Muscle layer of duodenum (tissue), 2 donors: Measurements from ENCODE around the gene ZNF853.
A peak's percentile ranks its signal among the peaks of the same experiment; 100 is the strongest.
"Not testable (repeated sequence)": the region's sequence is repeated elsewhere in the genome, so short reads cannot be mapped to it uniquely, and the experiment has no call there.

Experiments
- H3K27ac ChIP-seq: one replicate; pipeline ENCODE4 v1.7.0; 2013; ENCODE audit warnings: mild to moderate bottlenecking, low read length
- H3K27me3 ChIP-seq: one replicate; pipeline ENCODE4 v1.7.0; 2013; ENCODE audit warnings: low read depth, mild to moderate bottlenecking, control low read depth, low read length
- H3K36me3 ChIP-seq, 2 donors: one replicate each; pipeline ENCODE4 v1.7.0; 2013; ENCODE audit warnings: low read length in 2 of 2, control low read depth in 1 of 2, mild to moderate bottlenecking in 1 of 2; ENCODE audit not compliant: insufficient read depth in 2 of 2, control insufficient read depth in 1 of 2
- H3K4me1 ChIP-seq, 2 donors: one replicate each; pipeline ENCODE4 v1.7.0; 2013; ENCODE audit warnings: low read length in 2 of 2, mild to moderate bottlenecking in 2 of 2, control low read depth in 1 of 2, moderate library complexity in 1 of 2; ENCODE audit not compliant: insufficient read depth in 2 of 2, control insufficient read depth in 1 of 2
- H3K4me3 ChIP-seq, 2 donors: one replicate each; pipeline ENCODE4 v1.7.0; 2013; ENCODE audit warnings: low read length in 2 of 2, low read depth in 1 of 2, mild to moderate bottlenecking in 1 of 2
- H3K9me3 ChIP-seq, 2 donors: one replicate each; pipeline ENCODE4 v1.7.0; 2013; ENCODE audit warnings: low read length in 2 of 2, control low read depth in 1 of 2, mild to moderate bottlenecking in 1 of 2; ENCODE audit not compliant: control insufficient read depth in 1 of 2
- donor health status: healthy.

Gene ZNF853

DNA sequence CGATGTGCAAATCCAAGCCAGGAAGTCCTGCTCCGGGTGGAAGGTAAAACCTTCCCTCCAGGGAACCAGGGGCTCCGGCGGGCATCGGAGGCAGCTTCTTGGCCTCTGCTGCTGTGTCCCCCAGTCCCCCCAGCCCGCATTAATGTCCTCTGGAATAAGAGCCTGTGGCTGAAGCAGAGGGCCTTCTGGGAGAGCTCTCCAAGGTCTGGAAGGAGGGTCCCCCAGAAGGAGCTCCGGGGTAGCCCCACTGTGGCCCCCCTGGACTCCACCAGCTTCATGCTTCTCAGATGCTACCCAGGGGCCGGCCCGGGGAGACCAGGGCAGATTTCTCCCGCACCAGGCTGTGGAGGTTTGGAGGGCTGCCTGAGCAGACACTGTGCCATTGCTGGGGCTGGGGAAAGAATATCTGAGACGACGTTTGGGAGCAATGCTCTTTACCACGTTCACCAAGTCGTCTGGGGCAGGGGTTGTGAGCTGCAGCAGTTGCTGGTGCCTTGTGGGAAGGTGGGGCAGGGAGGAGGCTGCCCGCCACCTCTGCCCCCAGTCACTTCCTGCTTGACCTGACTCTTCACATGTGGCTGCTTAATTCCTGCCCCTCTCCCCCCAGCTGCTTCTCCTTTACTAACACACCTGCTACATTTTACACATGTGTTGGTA, 8.3 kb downstream of the ZNF853 start:
- H3K27me3 ChIP-seq: no peaks in the 10 kb centered on the region
- H3K36me3 ChIP-seq: peaks cover 8 to 35% of the 10 kb centered on the region in 2 donors
- H3K9me3 ChIP-seq: no peaks in the 10 kb centered on the region
- no peak overlapping the region for H3K27ac ChIP-seq
- no peak overlapping the region for H3K4me3 ChIP-seq
- no peaks in the 10 kb centered on the region for H3K4me1 ChIP-seq

DNA sequence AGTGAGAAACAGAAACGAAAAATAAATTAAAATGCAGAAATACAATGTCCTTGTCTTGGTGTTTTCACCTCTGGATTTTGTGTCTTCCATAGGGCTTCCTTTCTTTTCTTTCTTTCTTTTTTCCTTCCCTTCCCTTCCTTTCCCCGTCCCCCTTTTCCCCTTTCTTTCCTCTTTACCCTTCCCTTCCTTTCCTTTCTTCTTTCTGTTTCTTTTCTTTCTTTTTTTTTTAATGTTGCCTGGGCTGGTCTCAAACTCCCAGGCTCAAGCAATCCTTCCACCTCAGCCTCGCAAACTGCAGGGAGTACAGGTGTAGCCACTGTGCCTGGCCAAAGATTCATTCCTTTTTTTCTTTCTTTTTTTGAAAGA, 8.8 kb downstream of the ZNF853 start:
- peaks cover 8 to 35% of the 10 kb centered on the region in 2 donors for H3K36me3 ChIP-seq
- H3K4me1 ChIP-seq: no peaks in the 10 kb centered on the region
- H3K27ac ChIP-seq: no peak overlapping the region

DNA sequence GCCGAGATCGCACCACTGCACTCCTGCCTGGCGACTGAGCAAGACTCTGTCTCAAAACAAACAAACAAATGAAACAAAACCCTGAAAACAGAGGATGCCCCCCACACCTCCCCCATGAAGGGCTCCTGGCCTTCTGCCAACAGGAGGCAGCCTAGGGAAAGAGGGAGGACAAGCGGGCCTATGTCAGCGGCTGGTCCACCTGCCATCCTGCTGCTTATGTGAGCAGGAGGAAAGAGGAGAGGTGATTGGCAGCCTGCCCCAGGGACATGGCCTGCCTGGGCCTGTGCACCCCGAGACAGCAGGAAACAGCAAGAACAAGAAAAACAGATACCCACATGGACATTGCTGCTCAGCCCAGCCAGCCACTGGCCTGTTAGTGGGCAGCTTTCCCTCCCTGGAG, 12.6 kb downstream of the ZNF853 start:
- Histone ChIP-seq H3K4me3 (no peak overlapping the region), H3K27ac (no peak overlapping the region), H3K9me3 (no peaks in the 10 kb centered on the region), H3K4me1 (no peaks in the 10 kb centered on the region), H3K36me3 (peaks cover 0 to 13% of the 10 kb centered on the region in 2 donors), H3K27me3 (no peaks in the 10 kb centered on the region)

More for the DNA sequence above, 8.8 kb downstream of the ZNF853 start:
- Histone ChIP-seq H3K9me3 (no peaks in the 10 kb centered on the region), H3K4me3 (no peak overlapping the region), H3K27me3 (no peaks in the 10 kb centered on the region)

DNA sequence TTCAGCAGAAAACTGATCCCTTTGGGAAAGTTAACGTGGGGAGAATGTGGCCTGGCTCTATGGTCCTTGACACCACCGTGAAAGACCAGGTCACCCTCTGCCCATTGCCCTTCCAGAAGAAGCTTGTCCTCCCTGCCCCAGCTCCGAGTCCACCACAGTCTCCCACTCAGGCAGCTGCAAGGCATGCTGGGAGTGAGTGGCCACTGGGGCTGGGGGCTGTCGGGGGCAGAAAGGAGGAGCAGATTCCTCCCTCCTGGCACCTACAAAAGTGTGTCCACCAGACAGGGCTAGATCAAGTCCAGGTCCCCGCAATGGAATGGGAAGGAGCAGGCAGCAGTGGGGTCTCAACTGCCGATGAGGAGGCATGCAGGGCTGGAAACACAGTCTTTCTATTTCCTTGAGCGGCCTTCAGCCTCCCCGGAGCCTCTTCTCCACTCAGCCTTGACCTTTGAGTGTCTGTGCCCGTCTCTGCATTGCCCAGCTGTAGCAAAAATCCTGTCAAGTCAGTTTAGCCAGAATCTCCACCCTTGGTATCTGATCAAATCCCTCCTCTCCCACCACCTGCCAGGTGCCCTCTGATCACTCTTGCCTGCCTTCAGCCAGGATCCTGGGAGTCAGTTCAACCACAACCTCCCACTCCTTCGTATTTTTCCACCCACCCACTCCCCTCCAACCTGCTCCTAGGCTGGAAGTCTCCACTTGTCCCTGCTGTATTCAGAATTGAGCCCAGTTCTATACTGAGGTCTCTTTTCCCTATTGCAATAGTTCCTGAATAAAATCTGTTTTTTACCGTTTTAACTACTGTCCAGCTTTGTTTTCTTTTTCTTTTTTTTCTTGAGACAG, 14.8 kb downstream of the ZNF853 start:
- Histone ChIP-seq H3K4me3 (no peak overlapping the region), H3K27ac (no peak overlapping the region), H3K4me1 (no peaks in the 10 kb centered on the region), H3K9me3 (no peaks in the 10 kb centered on the region), H3K27me3 (no peaks in the 10 kb centered on the region), H3K36me3 (no peaks in the 10 kb centered on the region)

DNA sequence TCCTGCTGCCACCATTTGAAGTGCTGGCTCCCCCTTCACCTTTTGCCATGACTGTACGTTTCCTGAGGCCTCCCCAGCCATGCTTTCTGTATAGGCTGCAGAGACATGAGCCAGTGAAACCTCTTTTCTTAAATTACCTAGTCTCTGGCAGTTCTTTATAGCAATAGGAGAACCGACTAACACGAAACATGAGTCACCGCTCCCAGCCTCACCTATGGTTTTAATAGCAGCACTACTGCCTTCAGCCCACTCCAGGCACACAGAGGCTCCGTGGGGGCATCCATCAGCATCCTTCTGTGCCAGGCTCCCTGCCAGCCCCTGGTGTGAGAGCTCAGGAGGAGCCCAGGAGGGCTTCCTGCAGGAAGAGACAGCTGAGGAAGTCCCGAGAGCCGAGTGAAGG, 16.2 kb downstream of the ZNF853 start:
- Histone ChIP-seq H3K4me3 (no peak overlapping the region), H3K9me3 (no peaks in the 10 kb centered on the region), H3K27ac (no peak overlapping the region), H3K4me1 (peaks cover 0 to 7% of the 10 kb centered on the region in 2 donors), H3K36me3 (no peaks in the 10 kb centered on the region), H3K27me3 (no peaks in the 10 kb centered on the region)

DNA sequence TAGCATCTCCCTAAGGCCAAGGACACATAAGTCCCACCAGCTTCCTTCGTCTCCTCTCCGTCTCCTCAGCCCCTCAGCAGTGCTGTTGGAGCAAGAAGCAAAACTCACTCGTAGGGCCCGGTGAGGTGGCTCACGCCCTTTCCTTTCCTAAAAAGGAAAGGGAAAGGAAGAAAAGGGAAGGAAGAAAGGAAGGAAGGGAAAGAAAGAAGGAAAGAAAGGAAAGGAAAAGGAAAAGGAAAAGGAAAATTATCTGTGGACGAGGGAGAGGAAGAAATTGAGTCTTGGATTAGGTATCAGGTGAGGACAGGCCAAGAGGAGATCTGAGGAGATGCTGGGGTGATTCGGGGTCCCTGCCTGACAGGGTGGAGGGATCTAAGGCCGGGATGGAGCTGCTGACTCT, 18.6 kb downstream of the ZNF853 start:
- H3K9me3 ChIP-seq: no peaks in the 10 kb centered on the region
- H3K27me3 ChIP-seq: no peaks in the 10 kb centered on the region
- no peaks in the 10 kb centered on the region for H3K36me3 ChIP-seq
- peaks cover 5 to 20% of the 10 kb centered on the region in 2 donors for H3K4me1 ChIP-seq
- no peak overlapping the region for H3K4me3 ChIP-seq
- no peak overlapping the region for H3K27ac ChIP-seq

DNA sequence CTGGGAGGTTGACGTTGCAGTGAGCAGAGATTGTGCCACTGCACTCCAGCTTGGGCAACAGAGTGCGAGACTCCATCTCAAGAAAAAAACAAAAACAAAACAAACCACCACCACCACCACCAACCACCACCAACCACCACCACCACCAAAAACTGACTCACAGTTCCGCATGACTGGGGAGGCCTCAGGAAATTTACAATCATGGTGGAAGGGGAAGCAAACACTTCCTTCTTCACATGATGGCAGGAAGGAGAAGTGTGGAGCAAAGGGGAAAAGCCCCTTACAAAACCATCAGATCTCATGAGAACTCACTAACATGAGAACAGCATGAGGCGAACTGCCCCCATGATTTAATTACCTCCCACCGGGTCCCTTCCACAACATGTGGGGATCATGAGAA, 19.6 kb downstream of the ZNF853 start:
- not testable (repeated sequence) for H3K27me3 ChIP-seq, H3K9me3 ChIP-seq, H3K27ac ChIP-seq, H3K4me3 ChIP-seq, H3K36me3 ChIP-seq
- H3K4me1 ChIP-seq: peaks cover 5 to 27% of the 10 kb centered on the region in 2 donors

DNA sequence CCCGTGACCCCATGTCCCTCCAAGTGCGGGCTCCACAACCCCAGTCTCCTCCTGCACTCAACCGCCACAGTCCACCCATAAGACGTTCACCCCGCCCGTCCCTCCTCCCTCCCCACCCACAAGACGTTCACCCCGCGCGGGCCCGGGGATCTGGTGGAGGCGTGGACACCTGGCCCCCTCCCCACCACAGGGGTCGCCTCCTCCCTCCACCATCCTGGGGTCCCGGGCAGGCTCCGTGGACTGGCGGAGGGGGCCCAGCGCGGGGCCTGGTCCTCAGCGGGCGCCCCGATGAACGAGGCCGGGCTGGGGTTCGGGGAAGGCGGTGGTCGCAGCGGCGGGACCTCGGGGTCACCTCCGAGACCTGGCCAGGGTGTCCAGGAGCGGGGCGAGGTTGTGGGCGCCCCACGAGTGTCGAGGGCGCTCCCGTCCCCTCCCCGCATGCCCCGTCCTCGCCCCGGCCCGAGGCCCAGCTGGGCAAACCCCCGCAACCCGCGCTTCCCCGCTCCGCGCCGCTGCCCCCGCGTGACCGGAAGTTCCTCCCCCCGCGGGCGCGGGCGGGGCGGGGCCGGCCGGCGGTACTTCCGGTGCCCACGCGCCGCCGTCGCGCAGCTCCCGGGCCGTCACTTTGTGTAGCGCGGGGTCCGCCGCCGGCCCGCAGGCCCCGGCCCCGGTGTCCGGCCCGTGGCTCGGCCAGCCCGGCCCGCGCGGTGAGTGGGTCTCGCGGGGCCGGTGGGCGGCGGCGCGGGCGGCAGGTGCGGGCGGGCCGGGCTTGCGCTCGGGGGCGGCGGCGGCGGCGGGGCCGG, 21.5 kb downstream of the ZNF853 start, which contains the start of gene ZNF316:
ZNF316 (plus strand) TSS at position 578 of the 803 bp plus-strand sequence. CDS start 5,092 bp downstream, outside the sequence.
- Histone ChIP-seq H3K27me3 (no peaks in the 10 kb centered on the region), H3K4me3 (peak within 1 kb of the TSS; percentile 64 to 86), H3K36me3 (peaks cover 2 to 15% of the 10 kb centered on the region in 2 donors), H3K27ac (no peak within 1 kb of the TSS), H3K4me1 (peaks cover 5 to 27% of the 10 kb centered on the region in 2 donors), H3K9me3 (no peaks in the 10 kb centered on the region)

DNA sequence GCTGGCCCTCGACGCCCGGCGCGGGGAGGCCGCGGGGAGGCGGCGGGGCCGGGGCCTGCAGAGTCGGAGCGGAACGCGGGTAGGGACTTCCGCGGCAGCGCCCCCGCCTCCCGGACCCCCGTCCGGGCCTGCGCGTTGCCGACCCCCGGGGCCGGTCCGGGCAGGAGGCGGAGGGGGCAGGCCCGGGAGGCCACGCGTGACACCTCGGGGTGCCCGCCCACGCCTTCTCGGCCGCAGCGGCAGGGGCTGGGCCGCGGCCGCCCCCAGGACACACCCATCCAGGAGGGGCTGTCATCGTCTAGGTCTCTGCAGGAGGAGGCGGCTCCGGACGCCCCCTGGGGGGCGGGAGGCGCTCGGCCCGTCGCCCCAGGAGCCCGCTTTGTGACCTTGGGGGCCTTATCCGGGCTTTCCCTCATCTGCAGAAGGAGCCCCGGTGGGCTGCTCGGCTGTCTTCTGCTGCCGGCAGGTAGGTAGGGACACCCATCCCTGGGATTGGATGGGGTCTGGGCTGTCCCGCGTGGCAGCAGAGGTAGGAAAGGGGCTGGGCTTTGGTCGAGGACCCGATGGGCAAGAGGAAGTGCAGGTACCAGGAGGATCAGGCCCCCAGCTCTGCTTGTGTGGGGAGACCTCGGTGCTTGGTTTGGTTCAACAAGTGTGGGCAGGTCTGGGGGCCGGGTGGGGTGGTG, 22.3 kb downstream of the ZNF853 start:
- Histone ChIP-seq H3K27ac (no peak overlapping the region), H3K9me3 (no peaks in the 10 kb centered on the region), H3K4me3 (peak overlapping the region; percentile 64 to 86), H3K27me3 (no peaks in the 10 kb centered on the region), H3K36me3 (peaks cover 5 to 23% of the 10 kb centered on the region in 2 donors), H3K4me1 (peaks cover 5 to 27% of the 10 kb centered on the region in 2 donors)

DNA sequence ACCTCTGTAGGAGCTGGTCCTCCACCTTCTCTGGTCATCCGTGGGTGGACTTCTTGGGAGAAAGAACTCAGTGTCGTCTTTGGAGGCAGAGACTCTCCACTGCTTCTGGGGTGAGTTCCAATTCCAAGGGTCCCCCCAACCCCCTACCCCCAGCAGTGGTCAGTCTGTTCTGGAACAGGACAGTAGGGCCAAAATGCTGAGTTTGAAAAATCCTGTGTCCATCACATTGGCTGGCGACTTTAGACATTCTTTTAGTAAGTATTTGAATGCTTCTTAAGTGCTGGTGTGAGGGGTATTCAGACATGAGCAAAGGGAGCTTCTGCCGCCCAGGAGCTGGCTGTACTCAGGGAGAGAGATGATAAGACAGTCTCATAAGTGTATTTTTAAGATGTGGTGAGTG, 23.6 kb downstream of the ZNF853 start:
- peak overlapping the region in 1 of 2 donors; percentile 86 for H3K4me3 ChIP-seq
- H3K27ac ChIP-seq: no peak overlapping the region
- H3K9me3 ChIP-seq: no peaks in the 10 kb centered on the region
- H3K4me1 ChIP-seq: peaks cover 5 to 27% of the 10 kb centered on the region in 2 donors
- H3K36me3 ChIP-seq: peaks cover 14 to 36% of the 10 kb centered on the region in 2 donors
- H3K27me3 ChIP-seq: no peaks in the 10 kb centered on the region
